ENCODE results near the gene AHCTF1.
"Not testable (repeated sequence)": the region's sequence is repeated elsewhere in the genome, so short reads cannot be mapped to it uniquely, and the experiment has no call there.

AHCTF1 gene

DNA sequence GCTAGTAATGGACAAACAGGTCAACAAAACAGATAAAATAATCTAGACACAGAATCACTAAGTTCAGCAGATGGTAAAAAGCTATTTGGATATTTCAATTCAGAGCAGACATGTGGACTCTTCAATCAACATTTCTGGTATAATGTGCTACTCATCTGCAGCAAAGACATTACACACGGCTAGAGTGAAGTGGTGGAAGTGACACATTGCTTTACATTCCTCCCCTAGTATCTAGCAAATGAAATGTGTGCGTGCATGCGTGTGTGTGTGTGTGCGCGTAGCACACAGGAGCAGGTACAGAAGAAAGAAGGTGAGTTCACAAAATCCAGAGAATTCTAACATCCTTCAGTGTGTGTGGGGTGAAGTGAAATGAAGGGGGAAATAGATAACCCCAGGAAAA lies 8.3 kb downstream of the AHCTF1 start:
- no peak for DNase-seq (ENCODE audit: low read depth in 2 of 2)

- no peak for DNase-seq (ENCODE audit: low read depth in 2 of 2)
Measured at GRCh38 chr1:246921481-246921880, 10.3 kb downstream of the AHCTF1 start.

- DNase-seq (ENCODE audit: low read depth in 2 of 2): no peak
Measured at GRCh38 chr1:246919902-246920301, 11.8 kb downstream of the AHCTF1 start.

DNA sequence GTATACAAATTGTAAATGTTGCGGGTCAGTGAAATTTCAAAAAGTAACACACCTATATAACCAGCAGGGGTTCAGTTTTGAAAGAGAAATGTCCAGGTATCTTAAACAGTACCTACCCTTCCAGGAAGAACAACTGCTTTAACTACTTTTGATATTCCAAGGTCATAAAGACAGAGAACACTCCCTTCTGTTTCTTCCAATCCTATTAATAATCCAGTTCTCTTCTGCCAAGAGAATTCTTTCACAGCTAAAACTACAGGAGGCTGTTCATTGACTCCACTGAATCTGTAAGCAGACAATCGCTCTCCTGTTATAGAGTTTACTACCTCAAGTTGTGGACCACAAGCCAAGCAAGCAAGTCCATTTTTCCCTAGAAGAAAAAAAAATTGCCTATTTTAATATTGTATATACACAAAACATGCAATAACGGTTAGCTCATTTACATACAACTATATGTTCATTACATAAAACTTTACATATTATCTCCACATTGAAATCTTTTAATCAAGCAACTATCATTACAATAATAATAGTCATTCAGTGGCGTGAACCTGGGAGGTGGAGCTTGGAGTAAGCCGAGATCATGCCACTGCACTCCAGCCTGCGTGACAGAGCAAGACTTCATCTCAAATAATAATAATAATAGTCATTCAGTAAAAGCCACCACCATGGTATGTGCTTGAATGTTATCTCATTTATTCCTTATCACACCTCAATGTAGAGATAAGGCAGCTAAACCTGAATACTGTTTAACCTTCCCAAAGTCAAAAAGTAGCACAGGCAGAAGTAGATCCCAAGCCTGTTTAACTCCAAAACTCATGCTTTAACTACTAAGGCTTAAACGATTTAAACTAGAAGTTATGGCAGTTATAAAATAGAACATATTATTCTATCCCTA lies 15.5 kb downstream of the AHCTF1 start:
- DNase-seq (ENCODE audit: low read depth in 2 of 2): not testable (repeated sequence)

- no peak for DNase-seq (ENCODE audit: low read depth in 2 of 2)
Measured at GRCh38 chr1:246907472-246907871, 24.3 kb downstream of the AHCTF1 start.

DNA sequence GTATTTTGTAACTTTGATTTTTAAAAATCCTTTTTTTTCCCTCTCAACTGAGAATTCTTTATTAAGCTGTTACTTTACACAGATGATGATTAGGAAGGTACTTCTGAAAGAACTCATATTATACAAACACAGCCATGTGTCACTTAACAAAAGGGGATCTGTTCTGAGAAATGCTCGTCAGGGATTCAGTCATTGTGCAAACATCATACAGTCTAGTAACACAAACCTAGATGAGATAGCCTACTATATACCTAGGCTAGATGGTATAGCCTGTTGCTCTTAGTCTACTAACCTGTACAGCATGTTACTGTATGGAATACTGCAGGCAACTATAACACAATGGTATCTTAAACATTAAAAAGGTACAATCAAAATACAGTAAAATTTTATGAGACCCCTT lies 24.9 kb downstream of the AHCTF1 start:
- no peak for DNase-seq (ENCODE audit: low read depth in 2 of 2)

DNA sequence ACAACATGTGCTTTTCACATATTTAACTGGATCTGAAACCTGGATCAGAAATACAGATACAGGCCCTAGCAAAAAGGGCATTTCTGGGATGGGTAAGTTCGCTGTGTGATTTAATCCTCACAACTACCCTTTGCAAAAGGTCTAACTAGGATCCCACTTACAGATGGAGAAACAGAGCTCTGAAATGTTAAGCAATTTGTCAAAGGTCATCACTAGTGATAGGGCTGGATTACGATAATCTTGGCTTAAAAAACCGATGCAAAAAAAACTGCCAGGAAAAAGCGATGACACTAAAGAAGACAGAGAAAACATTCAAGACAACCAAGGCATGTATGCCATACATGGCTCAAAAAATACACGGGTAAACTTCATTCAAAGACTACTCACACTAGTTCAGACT lies 29.9 kb downstream of the AHCTF1 start:
- no peak for DNase-seq (ENCODE audit: low read depth in 2 of 2)

DNA sequence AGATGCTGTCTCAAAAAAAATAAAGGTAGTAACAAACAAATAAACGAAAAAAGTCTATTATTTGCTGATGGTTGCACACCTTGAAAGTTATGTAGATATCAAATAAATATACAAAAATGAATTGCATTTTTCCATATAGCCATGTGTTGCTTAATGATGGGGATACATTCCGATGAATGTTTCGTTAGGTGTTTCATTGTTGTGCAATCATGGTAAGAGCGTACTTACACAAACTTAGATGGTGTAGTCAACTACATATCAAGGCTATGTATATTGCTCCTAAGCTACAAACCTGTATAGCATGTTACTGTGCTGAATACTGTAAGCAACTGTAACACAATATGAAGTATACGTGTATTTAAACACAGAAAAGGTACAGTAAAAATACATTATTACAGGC lies 34.4 kb downstream of the AHCTF1 start:
- DNase-seq (ENCODE audit: low read depth in 2 of 2): no peak

- no peak for DNase-seq (ENCODE audit: low read depth in 2 of 2)
Measured at GRCh38 chr1:246893191-246893939, 38.4 kb downstream of the AHCTF1 start.

GRCh38 chr1:246891105-246891504 lies 40.6 kb downstream of the AHCTF1 start:
- DNase-seq (ENCODE audit: low read depth in 2 of 2): no peak

DNA sequence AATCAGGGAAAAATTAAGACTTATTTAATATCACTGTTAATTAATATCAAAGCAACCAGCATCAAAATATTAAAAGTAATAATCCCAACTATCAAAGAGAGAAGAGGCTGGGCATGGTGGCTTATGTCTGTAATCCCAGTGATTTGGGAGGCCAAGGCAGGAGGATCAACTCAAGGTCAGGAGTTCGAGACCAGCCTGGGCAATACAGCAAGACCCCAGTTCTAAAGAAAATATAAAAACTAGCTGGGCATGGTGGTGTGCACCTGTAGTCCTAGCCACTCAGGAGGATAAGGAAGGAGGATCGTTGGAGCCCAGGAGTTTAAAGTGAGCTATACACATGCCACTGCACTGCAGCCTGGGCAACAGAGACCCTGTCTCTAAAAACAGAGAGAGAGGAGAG lies 43.2 kb downstream of the AHCTF1 start:
- no peak for DNase-seq (ENCODE audit: low read depth in 2 of 2)

DNA sequence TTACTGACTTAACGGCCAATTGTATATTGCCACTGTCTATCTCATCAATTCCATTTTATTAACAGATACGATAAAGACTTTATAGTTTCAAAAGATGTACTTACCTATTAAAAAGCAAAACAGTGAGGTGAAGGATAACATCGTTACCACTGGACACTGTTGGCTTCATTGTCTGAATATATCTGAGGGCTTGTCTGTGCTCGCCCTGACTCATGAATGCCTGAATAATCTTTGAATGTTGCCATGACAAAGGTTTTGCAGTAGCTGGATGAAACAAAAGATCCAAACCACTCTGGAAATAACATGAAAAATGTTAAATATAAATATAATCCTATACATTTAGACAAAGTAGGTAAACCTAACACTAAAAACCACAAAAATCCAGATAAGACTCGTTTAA lies 46.4 kb downstream of the AHCTF1 start:
- not testable (repeated sequence) for DNase-seq (ENCODE audit: low read depth in 2 of 2)

GRCh38 chr1:246878551-246878950 lies 53.2 kb downstream of the AHCTF1 start:
- no peak for DNase-seq (ENCODE audit: low read depth in 2 of 2)

DNA sequence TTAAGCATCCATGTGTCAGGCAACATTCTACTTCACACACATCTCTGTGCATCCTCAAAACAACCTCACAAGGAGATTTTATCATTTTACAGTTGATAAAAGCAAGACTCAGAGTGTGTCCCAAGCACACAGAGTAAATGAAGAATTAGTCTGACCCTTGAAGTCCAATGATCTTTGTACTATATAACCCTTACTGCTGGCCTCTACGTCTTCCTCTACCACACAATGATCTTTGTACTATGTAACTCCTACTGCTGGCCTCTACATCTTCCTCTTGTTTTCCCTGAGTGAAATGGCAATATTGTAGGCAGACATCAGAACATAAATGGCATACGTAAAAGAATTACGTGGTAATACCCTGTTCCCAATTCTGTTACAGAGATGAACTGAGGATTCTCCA lies 55.3 kb downstream of the AHCTF1 start:
- no peak for DNase-seq (ENCODE audit: low read depth in 2 of 2)

GRCh38 chr1:246875041-246876026 lies 56.4 kb downstream of the AHCTF1 start:
- no peak for DNase-seq (ENCODE audit: low read depth in 2 of 2)

- no peak for DNase-seq (ENCODE audit: low read depth in 2 of 2)
Measured at GRCh38 chr1:246865921-246866320, 65.8 kb downstream of the AHCTF1 start.

- not testable (repeated sequence) for DNase-seq (ENCODE audit: low read depth in 2 of 2)
Measured at GRCh38 chr1:246863791-246864190, 68.0 kb downstream of the AHCTF1 start.

- DNase-seq (ENCODE audit: low read depth in 2 of 2): no peak
Measured at GRCh38 chr1:246860401-246860800, 71.3 kb downstream of the AHCTF1 start.

DNA sequence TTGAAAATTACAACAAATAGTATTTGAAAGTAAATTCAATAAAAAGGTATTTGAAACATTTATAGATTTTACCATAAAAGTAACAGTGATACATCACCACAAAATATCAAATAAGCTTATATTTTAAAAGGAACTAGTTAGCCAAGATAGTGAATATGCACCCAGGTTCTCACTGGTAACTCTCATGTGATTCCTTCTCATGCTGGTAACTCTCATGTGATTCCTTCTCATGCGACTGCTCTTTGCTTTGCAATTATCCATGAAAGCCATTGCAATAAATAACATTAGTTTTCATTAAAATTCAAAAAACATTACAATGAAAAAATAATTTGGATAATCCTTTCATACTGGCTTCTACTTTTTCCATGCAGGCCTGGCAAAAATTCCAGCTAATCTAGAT lies 75.4 kb downstream of the AHCTF1 start:
- no peak for DNase-seq (ENCODE audit: low read depth in 2 of 2)

DNA sequence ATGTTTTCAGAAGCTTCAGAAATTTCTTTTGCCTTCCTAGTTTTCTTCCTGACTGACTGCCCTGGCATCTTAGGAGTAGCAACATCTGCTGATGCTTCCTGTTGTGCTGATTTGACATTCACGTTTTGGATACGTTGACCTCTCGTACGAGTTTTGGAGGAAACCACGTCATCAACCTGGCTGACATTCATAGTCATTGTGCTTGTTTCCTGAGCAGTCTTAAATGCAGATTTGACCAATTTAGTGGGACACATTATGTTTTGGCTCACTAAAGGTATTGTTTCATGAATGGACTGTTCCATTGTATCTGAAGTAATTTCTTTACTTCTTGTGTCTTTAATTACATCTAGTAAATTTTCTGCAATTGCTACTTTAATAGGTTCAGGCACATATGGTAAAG lies 81.1 kb downstream of the AHCTF1 start:
- DNase-seq (ENCODE audit: low read depth in 2 of 2): not testable (repeated sequence)

- no peak for DNase-seq (ENCODE audit: low read depth in 2 of 2)
Measured at GRCh38 chr1:246843876-246844275, 87.9 kb downstream of the AHCTF1 start.

GRCh38 chr1:246840761-246841160 lies 91.0 kb downstream of the AHCTF1 start:
- DNase-seq (ENCODE audit: low read depth in 2 of 2): not testable (repeated sequence)
